SK-N-SH (cell line): ENCODE measurements around the gene ITK.

Experiments
- CTCF ChIP-seq: fragments of 200-600 bp; sonication (generic); IDR thresholded peaks from 2 replicates; pipeline ENCODE4 v1.6.1; 2017; ENCODE audit warnings: antibody characterized with exemption, mild to moderate bottlenecking, moderate library complexity
- POLR2AphosphoS5 ChIP-seq: IDR thresholded peaks from 2 replicates; pipeline ENCODE4 v1.6.1; 2012; ENCODE audit warnings: low read depth, low read length
- RFX5 ChIP-seq: IDR thresholded peaks from 2 replicates; pipeline ENCODE4 v1.6.1; 2012; ENCODE audit warnings: mild to moderate bottlenecking, improper control_type of control experiment, low read length
- SIN3A ChIP-seq: IDR thresholded peaks from 2 replicates; pipeline ENCODE4 v1.6.1; 2012; ENCODE audit warnings: low read depth, mild to moderate bottlenecking, low read length, moderate library complexity, borderline replicate concordance

- TF ChIP-seq POLR2AphosphoS5 = no peak
- no peak for TF ChIP-seq CTCF
- TF ChIP-seq SIN3A = no peak
- no peak for TF ChIP-seq RFX5
Measured at GRCh38 chr5:157267025-157267424, 86.4 kb downstream of the ITK start.
